Esophagus muscularis mucosa (tissue), 4 donors: ENCODE results near the gene SLC10A2. TPM values are rescaled to one million over a fixed set of nuclear protein-coding genes. Genes with fewer than 3 reads are reported as not detected.
"Not testable (repeated sequence)": the region's sequence is repeated elsewhere in the genome, so short reads cannot be mapped to it uniquely, and the experiment has no call there.

Source experiments
- DNase-seq: peaks from one replicate; pipeline ENCODE4 v3.0.0-alpha.2; 2017; ENCODE audit errors: extremely low spot score
- H3K27ac ChIP-seq, 4 donors: fragments of 200-600 bp; sonication (generic); replicated peaks in 1 of 4; 1 replicate in 3 of 4; 2 replicates in 1 of 4; pipeline ENCODE4 v1.5.1; 2016 to 2019; ENCODE audit warnings: mild to moderate bottlenecking in 1 of 4
- H3K27me3 ChIP-seq, 4 donors: fragments of 200-600 bp; sonication (generic); one replicate each; pipeline versions ENCODE4 v1.5.1 to v1.6.0; 2016 to 2019
- H3K36me3 ChIP-seq, 4 donors: fragments of 200-600 bp; sonication (generic); one replicate each; pipeline ENCODE4 v1.5.1; 2016 to 2019
- H3K4me1 ChIP-seq, 4 donors: fragments of 200-600 bp; sonication (generic); one replicate each; pipeline ENCODE4 v1.5.1; 2016 to 2019
- H3K4me3 ChIP-seq, 4 donors: fragments of 200-600 bp; sonication (generic); 1 replicate in 2 of 4; 2 replicates in 2 of 4; pipeline ENCODE4 v1.5.1; 2016 to 2019; ENCODE audit warnings: mild to moderate bottlenecking in 4 of 4, moderate library complexity in 1 of 4
- H3K9me3 ChIP-seq, 4 donors: fragments of 200-600 bp; sonication (generic); 1 replicate in 3 of 4; 2 replicates in 1 of 4; pipeline ENCODE4 v1.5.1; 2016 to 2019
- CTCF ChIP-seq, 3 experiments: fragments of 200-600 bp in 2 of 3; fragments of 450-650 bp in 1 of 3; sonication (generic) in 2 of 3; IDR thresholded peaks; one replicate each; pipeline ENCODE4 v1.5.1; 2017 to 2019; ENCODE audit warnings: antibody characterized with exemption in 3 of 3, mild to moderate bottlenecking in 2 of 3, moderate library complexity in 1 of 3
- EP300 ChIP-seq: sonication (generic); formaldehyde crosslinking; IDR thresholded peaks from one replicate; pipeline ENCODE4 v1.6.1; 2017; ENCODE audit warnings: antibody characterized with exemption
- POLR2A ChIP-seq: fragments of 450-650 bp; IDR thresholded peaks from one replicate; pipeline ENCODE4 v1.6.1; 2017; ENCODE audit warnings: antibody characterized with exemption, moderate library complexity, mild to moderate bottlenecking, low read depth
- POLR2AphosphoS5 ChIP-seq, 2 donors: sonication (generic); formaldehyde crosslinking; IDR thresholded peaks; one replicate each; pipeline ENCODE4 v1.6.1; 2017; ENCODE audit warnings: antibody characterized with exemption in 2 of 2
- WGBS: methylation state at CpG from one replicate; pipeline ENCODE4 v1.1.5; 2018; 5-methylcytosine and 5-hydroxymethylcytosine counted together
- intact Hi-C: fragments of 100-400 bp; cut with DNase I; formaldehyde crosslinking; loops from one replicate; pipeline ENCODE4 v1.15.1; 2023
- total RNA-seq, 4 donors: library from RNA; depleted of rRNA; stranded (reverse); fragments of >200 nt; gene quantifications; one replicate each; pipeline versions ENCODE4 v1.1.0 to v1.2.1, GENCODE V29; 2016

SLC10A2 gene
- not detected for total RNA-seq

- H3K36me3 ChIP-seq = no peaks in the 10 kb centered on the region
- H3K4me3 ChIP-seq = no peak within 1 kb of the TSS
- no peak for DNase-seq
- 78% methylated on average over 6 of the region's 9 CpGs for WGBS
- H3K27ac ChIP-seq = no peak within 1 kb of the TSS
- no peaks in the 10 kb centered on the region for H3K4me1 ChIP-seq
- TF ChIP-seq POLR2A (no peak), EP300 (no peak), POLR2AphosphoS5 (IDR thresholded peaks at IDR 0.05) (no peak), CTCF (IDR thresholded peaks at IDR 0.05) (no peak)
- intact Hi-C loops = no loop called here
- H3K27me3 ChIP-seq = no peaks in the 10 kb centered on the region
- no peaks in the 10 kb centered on the region for H3K9me3 ChIP-seq
Observed at GRCh38 chr13:103066079-103066780, at the start of gene SLC10A2. Gene SLC10A2, minus strand, starts transcription at chr13:103066417. Its CDS starts 168 bp downstream, at chr13:103066249.

- no peak overlapping the region for H3K4me3 ChIP-seq
- no peak overlapping the region for H3K27ac ChIP-seq
- no peaks in the 10 kb centered on the region for H3K27me3 ChIP-seq
- H3K36me3 ChIP-seq = no peaks in the 10 kb centered on the region
- TF ChIP-seq POLR2AphosphoS5 (IDR thresholded peaks at IDR 0.05) = no peak
- TF ChIP-seq CTCF (IDR thresholded peaks at IDR 0.05) = no peak
- no peak for TF ChIP-seq EP300
- TF ChIP-seq POLR2A = no peak
- intact Hi-C loops = no loop called here
- no peak for DNase-seq
- 60% methylated on average over 3 of the region's 3 CpGs for WGBS
- H3K9me3 ChIP-seq = no peaks in the 10 kb centered on the region
- H3K4me1 ChIP-seq = no peaks in the 10 kb centered on the region
Observed at GRCh38 chr13:103107580-103107979, 41.4 kb upstream of the SLC10A2 start.

- peaks cover 0 to 7% (median 0%) of the 10 kb centered on the region in 4 donors for H3K4me1 ChIP-seq
- WGBS = 92% methylated on average over 5 of the region's 5 CpGs
- intact Hi-C loops = no loop called here
Observed at GRCh38 chr13:103104340-103104739, 38.1 kb upstream of the SLC10A2 start.

GRCh38 chr13:103103456-103103855 is 37.2 kb upstream of the SLC10A2 start:
- H3K9me3 ChIP-seq, H3K36me3 ChIP-seq, H3K4me1 ChIP-seq, H3K27ac ChIP-seq, H3K27me3 ChIP-seq, intact Hi-C loops, DNase-seq, H3K4me3 ChIP-seq: not testable (repeated sequence)
- WGBS = 93% methylated on average over 6 of the region's 6 CpGs

More at GRCh38 chr13:103104340-103104739, 38.1 kb upstream of the SLC10A2 start:
- Histone ChIP-seq H3K4me3 (no peak overlapping the region), H3K27ac (no peak overlapping the region), H3K27me3 (no peaks in the 10 kb centered on the region), H3K9me3 (no peaks in the 10 kb centered on the region), H3K36me3 (no peaks in the 10 kb centered on the region)
- no peak for DNase-seq
- TF ChIP-seq EP300 (no peak), POLR2A (no peak), POLR2AphosphoS5 (IDR thresholded peaks at IDR 0.05) (no peak), CTCF (IDR thresholded peaks at IDR 0.05) (no peak)

- WGBS = 78% methylated on average over 1 of the region's 1 CpG
- Histone ChIP-seq H3K36me3 (no peaks in the 10 kb centered on the region), H3K4me1 (peaks cover 0 to 7% (median 0%) of the 10 kb centered on the region in 4 donors), H3K27me3 (no peaks in the 10 kb centered on the region), H3K4me3 (no peak overlapping the region), H3K9me3 (no peaks in the 10 kb centered on the region), H3K27ac (no peak overlapping the region)
- no peak for TF ChIP-seq POLR2AphosphoS5 (IDR thresholded peaks at IDR 0.05)
- no peak for TF ChIP-seq CTCF (IDR thresholded peaks at IDR 0.05)
- TF ChIP-seq EP300 = no peak
- TF ChIP-seq POLR2A = no peak
- DNase-seq = no peak
- intact Hi-C loops = no loop called here
Observed at GRCh38 chr13:103102482-103102881, 36.3 kb upstream of the SLC10A2 start.
